Parathyroid adenoma (tissue), 2 donors: Measurements from ENCODE around the gene KLF16.

Experiments
- H2AFZ ChIP-seq: fragments of 300-600 bp; sonication (generic); one replicate; pipeline ENCODE4 v1.7.0; 2017; ENCODE audit warnings: antibody characterized with exemption, mild to moderate bottlenecking
- H3K27ac ChIP-seq: fragments of 300-600 bp; sonication (generic); one replicate; pipeline ENCODE4 v1.7.0; 2017
- H3K27me3 ChIP-seq: fragments of 300-600 bp; sonication (generic); one replicate; pipeline ENCODE4 v1.7.0; 2017; ENCODE audit warnings: low read length; ENCODE audit not compliant: control insufficient read depth, insufficient read depth
- H3K36me3 ChIP-seq: fragments of 300-600 bp; sonication (generic); one replicate; pipeline ENCODE4 v1.7.0; 2017; ENCODE audit warnings: low read length; ENCODE audit not compliant: control insufficient read depth, insufficient read depth
- H3K4me1 ChIP-seq: fragments of 300-600 bp; sonication (generic); one replicate; pipeline ENCODE4 v1.7.0; 2017; ENCODE audit warnings: control low read depth
- H3K4me2 ChIP-seq: fragments of 300-600 bp; sonication (generic); one replicate; pipeline ENCODE4 v1.7.0; 2017; ENCODE audit warnings: low read length
- H3K4me3 ChIP-seq: fragments of 300-600 bp; sonication (generic); one replicate; pipeline ENCODE4 v1.7.0; 2017; ENCODE audit warnings: low read depth, low read length
- H3K79me2 ChIP-seq: fragments of 300-600 bp; sonication (generic); one replicate; pipeline ENCODE4 v1.7.0; 2017; ENCODE audit warnings: control low read depth
- H3K9ac ChIP-seq: fragments of 300-600 bp; sonication (generic); one replicate; pipeline ENCODE4 v1.7.0; 2017; ENCODE audit warnings: mild to moderate bottlenecking
- H3K9me3 ChIP-seq: fragments of 300-600 bp; sonication (generic); one replicate; pipeline ENCODE4 v1.7.0; 2017; ENCODE audit warnings: low read length; ENCODE audit not compliant: control insufficient read depth
- CTCF ChIP-seq: fragments of 300-600 bp; sonication (generic); IDR thresholded peaks from one replicate; pipeline ENCODE4 v1.7.0; 2017; ENCODE audit warnings: antibody characterized with exemption, mild to moderate bottlenecking
- donor health status: primary hyperparathyroidism.

The KLF16 gene

GRCh38 chr19:1809678-1810077 lies 53.7 kb downstream of the KLF16 start:
- Histone ChIP-seq H3K4me2 (no peak overlapping the region), H3K9me3 (no peaks in the 10 kb centered on the region), H3K27ac (no peak overlapping the region), H3K36me3 (no peaks in the 10 kb centered on the region), H2AFZ (no peak overlapping the region), H3K4me3 (no peak overlapping the region), H3K9ac (no peak overlapping the region), H3K79me2 (no peaks in the 10 kb centered on the region), H3K27me3 (no peaks in the 10 kb centered on the region), H3K4me1 (peaks cover 4% of the 10 kb centered on the region)
- no peak for TF ChIP-seq CTCF

- H3K9ac ChIP-seq, result no peak overlapping the region
- H3K4me3 ChIP-seq, result no peak overlapping the region
- no peaks in the 10 kb centered on the region for H3K27me3 ChIP-seq
- no peaks in the 10 kb centered on the region for H3K36me3 ChIP-seq
- peaks cover 4% of the 10 kb centered on the region for H3K4me1 ChIP-seq
- no peak overlapping the region for H3K27ac ChIP-seq
- no peaks in the 10 kb centered on the region for H3K79me2 ChIP-seq
- H2AFZ ChIP-seq, result no peak overlapping the region
- no peak for TF ChIP-seq CTCF
- H3K9me3 ChIP-seq, result no peaks in the 10 kb centered on the region
- no peak overlapping the region for H3K4me2 ChIP-seq
Observed at GRCh38 chr19:1808395-1808731, 55.0 kb downstream of the KLF16 start.

GRCh38 chr19:1807695-1808394 lies 55.5 kb downstream of the KLF16 start:
- Histone ChIP-seq H2AFZ (no peak overlapping the region), H3K27me3 (no peaks in the 10 kb centered on the region)
- no peak for TF ChIP-seq CTCF

GRCh38 chr19:1807030-1807694 lies 56.2 kb downstream of the KLF16 start:
- no peak overlapping the region for H2AFZ ChIP-seq
- no peaks in the 10 kb centered on the region for H3K36me3 ChIP-seq
- no peaks in the 10 kb centered on the region for H3K4me1 ChIP-seq
- no peak overlapping the region for H3K4me2 ChIP-seq
- H3K79me2 ChIP-seq, result no peaks in the 10 kb centered on the region
- H3K27me3 ChIP-seq, result no peaks in the 10 kb centered on the region
- H3K4me3 ChIP-seq, result no peak overlapping the region
- TF ChIP-seq CTCF, result no peak
- H3K9me3 ChIP-seq, result no peaks in the 10 kb centered on the region
- H3K27ac ChIP-seq, result no peak overlapping the region
- H3K9ac ChIP-seq, result no peak overlapping the region

More at GRCh38 chr19:1807695-1808394, 55.5 kb downstream of the KLF16 start:
- no peak overlapping the region for H3K27ac ChIP-seq
- H3K4me3 ChIP-seq, result no peak overlapping the region
- H3K79me2 ChIP-seq, result no peaks in the 10 kb centered on the region
- H3K4me2 ChIP-seq, result no peak overlapping the region
- no peak overlapping the region for H3K9ac ChIP-seq
- H3K36me3 ChIP-seq, result no peaks in the 10 kb centered on the region
- H3K4me1 ChIP-seq, result peaks cover 2% of the 10 kb centered on the region
- H3K9me3 ChIP-seq, result no peaks in the 10 kb centered on the region
